ENCODE measurements around the gene ANKS1A.
A peak's percentile ranks its signal among the peaks of the same experiment; 100 is the strongest.

The ANKS1A gene

GRCh38 chr6:35044761-35045421 is 155.8 kb downstream of the ANKS1A start:
- DNase-seq: peak; percentile 88

- no peak for DNase-seq
Observed at GRCh38 chr6:35046103-35046502, 157.0 kb downstream of the ANKS1A start.

- no peak for DNase-seq
Observed at GRCh38 chr6:35046862-35047261, 157.8 kb downstream of the ANKS1A start.

- no peak for DNase-seq
Observed at GRCh38 chr6:35047265-35048011, 158.4 kb downstream of the ANKS1A start.

GRCh38 chr6:35048031-35048613 is 159.1 kb downstream of the ANKS1A start:
- no peak for DNase-seq

GRCh38 chr6:35048631-35049083 is 159.6 kb downstream of the ANKS1A start:
- no peak for DNase-seq

GRCh38 chr6:35049156-35049735 is 160.2 kb downstream of the ANKS1A start:
- no peak for DNase-seq

- DNase-seq: peak; percentile 67
Observed at GRCh38 chr6:35049900-35050756, 161.1 kb downstream of the ANKS1A start.

- DNase-seq: no peak
Observed at GRCh38 chr6:35050757-35051330, 161.8 kb downstream of the ANKS1A start.

- DNase-seq: no peak
Observed at GRCh38 chr6:35051396-35051795, 162.3 kb downstream of the ANKS1A start.

- no peak for DNase-seq
Observed at GRCh38 chr6:35051997-35052583, 163.0 kb downstream of the ANKS1A start.

GRCh38 chr6:35052694-35053565 is 163.9 kb downstream of the ANKS1A start:
- DNase-seq: no peak

GRCh38 chr6:35053701-35054100 is 164.6 kb downstream of the ANKS1A start:
- DNase-seq: no peak

GRCh38 chr6:35054106-35054742 is 165.2 kb downstream of the ANKS1A start:
- no peak for DNase-seq

GRCh38 chr6:35054743-35055130 is 165.7 kb downstream of the ANKS1A start:
- DNase-seq: no peak

GRCh38 chr6:35055891-35056290 is 166.8 kb downstream of the ANKS1A start:
- no peak for DNase-seq

- no peak for DNase-seq
Observed at GRCh38 chr6:35056952-35057351, 167.9 kb downstream of the ANKS1A start.

GRCh38 chr6:35057449-35058357 is 168.6 kb downstream of the ANKS1A start:
- no peak for DNase-seq

- no peak for DNase-seq
Observed at GRCh38 chr6:35058358-35058675, 169.3 kb downstream of the ANKS1A start.
